Activated naive CD8-positive, alpha-beta T cell treated with anti-CD3 and anti-CD28 coated beads, Interleukin-2, amount 10 ng/mL, durations not matched to agents 7 days and 5 days (primary cell): ENCODE measurements around the gene HDLBP. TPM values are rescaled to one million over a fixed set of nuclear protein-coding genes. Genes with fewer than 3 reads are reported as not detected.

ENCODE experiments used
- ATAC-seq: fragments of 150-1000 bp; cut with Tn5 transposase; one replicate; pipeline ENCODE4 v1.10.0; 2021; ENCODE audit warnings: low read depth, moderate library complexity
- POLR2A ChIA-PET: fragments of 350-600 bp; sonication (Branson Sonifier 250); formaldehyde crosslinking; loops from one replicate; lab custom pipeline; 2021; ENCODE audit warnings: antibody characterized with exemption; lab: Charles Lee
- DNase-seq: peaks from one replicate; pipeline ENCODE4 v3.0.0; 2021
- H3K27ac Mint-ChIP-seq: one replicate; pipeline ENCODE4 v1.8.0; 2022; ENCODE audit warnings: mild to moderate bottlenecking, mixed read lengths
- H3K27me3 Mint-ChIP-seq: one replicate; pipeline ENCODE4 v1.8.0; 2022; ENCODE audit warnings: mild to moderate bottlenecking, moderate library complexity, mixed read lengths
- H3K36me3 Mint-ChIP-seq: one replicate; pipeline ENCODE4 v1.8.0; 2021; ENCODE audit warnings: mild to moderate bottlenecking, mixed read lengths
- H3K4me1 Mint-ChIP-seq: one replicate; pipeline ENCODE4 v1.8.0; 2021; ENCODE audit warnings: mixed read lengths
- H3K4me3 Mint-ChIP-seq: one replicate; pipeline ENCODE4 v1.8.0; 2022; ENCODE audit warnings: mild to moderate bottlenecking, moderate library complexity, mixed read lengths
- H3K9me3 Mint-ChIP-seq: one replicate; pipeline ENCODE4 v1.8.0; 2021; ENCODE audit warnings: mixed read lengths
- total RNA-seq, 2 experiments: library from RNA; stranded (reverse); gene quantifications; one replicate each; pipeline ENCODE4 v1.2.3, GENCODE V29; 2021

The HDLBP gene
- total RNA-seq, 2 experiments from 2014 or later = 158 TPM

- peaks cover 14% of the 10 kb centered on the region for H3K36me3 Mint-ChIP-seq
- no peak overlapping the region for H3K27ac Mint-ChIP-seq
Measured at GRCh38 chr2:241350530-241350877, 35.0 kb upstream of the HDLBP start.

GRCh38 chr2:241349941-241350340 is 34.5 kb upstream of the HDLBP start:
- no peak overlapping the region for H3K4me3 Mint-ChIP-seq
- ATAC-seq (no peak), DNase-seq (no peak)
- POLR2A ChIA-PET = no interaction called here
- H3K9me3 Mint-ChIP-seq = no peaks in the 10 kb centered on the region
- peaks cover 14% of the 10 kb centered on the region for H3K36me3 Mint-ChIP-seq
- H3K27me3 Mint-ChIP-seq = no peaks in the 10 kb centered on the region
- H3K4me1 Mint-ChIP-seq = peaks cover 3% of the 10 kb centered on the region
- no peak overlapping the region for H3K27ac Mint-ChIP-seq

More at GRCh38 chr2:241350530-241350877, 35.0 kb upstream of the HDLBP start:
- Mint-ChIP-seq H3K4me1 (peaks cover 3% of the 10 kb centered on the region), H3K4me3 (no peak overlapping the region), H3K27me3 (no peaks in the 10 kb centered on the region), H3K9me3 (no peaks in the 10 kb centered on the region)
- POLR2A ChIA-PET = no interaction called here
- DNase-seq (no peak), ATAC-seq (no peak)

- Mint-ChIP-seq H3K36me3 (peaks cover 33% of the 10 kb centered on the region), H3K4me1 (peaks cover 11% of the 10 kb centered on the region), H3K27ac (no peak overlapping the region), H3K4me3 (no peak overlapping the region), H3K9me3 (no peaks in the 10 kb centered on the region), H3K27me3 (no peaks in the 10 kb centered on the region)
- ATAC-seq (no peak), DNase-seq (no peak)
- POLR2A ChIA-PET = no interaction called here
Measured at GRCh38 chr2:241344925-241345651, 29.6 kb upstream of the HDLBP start.

DNA sequence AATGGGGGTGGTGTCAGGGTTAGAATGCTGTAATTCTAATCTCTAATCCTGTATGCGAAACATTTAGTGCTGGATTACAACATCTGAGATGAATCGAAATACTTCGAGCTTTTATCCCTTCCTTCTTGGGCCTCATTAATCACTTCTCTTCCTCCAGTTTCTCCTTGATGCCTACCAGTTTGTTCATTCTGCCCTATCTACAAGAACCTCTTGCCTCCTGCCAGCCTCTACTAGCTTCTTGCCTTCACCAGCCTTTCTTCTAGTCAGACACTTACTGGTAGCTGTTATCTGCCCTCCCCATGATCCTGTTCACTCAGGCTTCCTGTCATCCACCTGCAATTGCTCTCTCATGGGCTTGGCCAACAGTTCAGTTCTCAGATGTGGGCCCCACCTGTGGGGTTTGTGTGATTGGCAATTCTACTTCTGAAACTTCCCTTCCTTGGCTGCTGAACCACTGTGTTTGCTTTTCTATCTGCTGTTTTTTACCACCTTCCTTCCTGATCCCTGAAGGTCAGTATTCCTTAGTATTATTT is 25.2 kb upstream of the HDLBP start:
- POLR2A ChIA-PET = interaction anchor here (0.8 to 1.2 kb wide), 2 partner anchors 16 to 25 kb away, joined by 4 to 8 read pairs; partner anchors contain the start of genes HDLBP and SEPTIN2
- Mint-ChIP-seq H3K27me3 (no peaks in the 10 kb centered on the region), H3K9me3 (no peaks in the 10 kb centered on the region), H3K4me3 (peak overlapping the region; percentile 19), H3K27ac (peak overlapping the region; percentile 62), H3K4me1 (peaks cover 30% of the 10 kb centered on the region), H3K36me3 (peaks cover 35% of the 10 kb centered on the region)
- ATAC-seq = peak; percentile 77
- no peak for DNase-seq

GRCh38 chr2:241339839-241340630 is 24.6 kb upstream of the HDLBP start:
- no peak for ATAC-seq
- peaks cover 34% of the 10 kb centered on the region for H3K36me3 Mint-ChIP-seq
- H3K4me1 Mint-ChIP-seq = peaks cover 33% of the 10 kb centered on the region
- H3K4me3 Mint-ChIP-seq = peak overlapping the region; percentile 2
- H3K27ac Mint-ChIP-seq = no peak overlapping the region
- H3K9me3 Mint-ChIP-seq = no peaks in the 10 kb centered on the region
- DNase-seq = no peak
- H3K27me3 Mint-ChIP-seq = no peaks in the 10 kb centered on the region
- POLR2A ChIA-PET = interaction anchor here (0.8 to 1.2 kb wide), 2 partner anchors 16 to 24 kb away, joined by 4 to 8 read pairs; partner anchors contain the start of genes HDLBP and SEPTIN2

- DNase-seq (no peak), ATAC-seq (no peak)
- Mint-ChIP-seq H3K36me3 (peaks cover 29% of the 10 kb centered on the region), H3K27me3 (no peaks in the 10 kb centered on the region), H3K9me3 (no peaks in the 10 kb centered on the region), H3K4me3 (no peak overlapping the region), H3K4me1 (peaks cover 32% of the 10 kb centered on the region), H3K27ac (no peak overlapping the region)
- POLR2A ChIA-PET = interaction anchor here (1.1 kb wide), 1 partner anchor 21 kb away, joined by 3 read pairs; no protein-coding TSS in a partner anchor
Measured at GRCh38 chr2:241334813-241335212, 19.3 kb upstream of the HDLBP start.

GRCh38 chr2:241330616-241330981 is 15.1 kb upstream of the HDLBP start:
- peaks cover 40% of the 10 kb centered on the region for H3K36me3 Mint-ChIP-seq
- no peaks in the 10 kb centered on the region for H3K9me3 Mint-ChIP-seq
- POLR2A ChIA-PET = no interaction called here
- H3K4me1 Mint-ChIP-seq = peaks cover 14% of the 10 kb centered on the region
- H3K27ac Mint-ChIP-seq = no peak overlapping the region
- no peak overlapping the region for H3K4me3 Mint-ChIP-seq
- no peak for DNase-seq
- no peaks in the 10 kb centered on the region for H3K27me3 Mint-ChIP-seq
- ATAC-seq = no peak

- Mint-ChIP-seq H3K27me3 (no peaks in the 10 kb centered on the region), H3K4me3 (no peak overlapping the region), H3K9me3 (no peaks in the 10 kb centered on the region), H3K36me3 (peaks cover 44% of the 10 kb centered on the region), H3K4me1 (peaks cover 16% of the 10 kb centered on the region), H3K27ac (no peak overlapping the region)
- POLR2A ChIA-PET = no interaction called here
- DNase-seq (no peak), ATAC-seq (no peak)
Measured at GRCh38 chr2:241329669-241330615, 14.5 kb upstream of the HDLBP start.

DNA sequence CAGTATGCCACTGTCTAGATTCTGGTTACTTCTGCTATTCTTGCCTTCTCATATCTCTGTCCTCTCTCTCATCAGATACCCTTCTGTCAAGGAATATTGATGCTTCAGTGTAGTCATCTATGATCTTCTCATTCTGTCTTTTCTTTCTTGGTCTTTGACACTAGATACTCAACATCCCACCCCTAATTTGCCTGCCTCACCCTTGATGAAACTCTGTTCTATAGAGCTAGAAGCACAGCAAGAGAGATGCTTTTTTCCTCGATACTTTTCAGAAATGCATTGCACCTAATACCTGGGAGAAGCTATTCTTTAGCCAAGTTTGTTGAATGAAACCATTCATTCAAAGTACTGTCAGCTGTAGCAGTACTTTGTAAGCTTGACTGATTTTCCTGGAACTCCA is 9.8 kb upstream of the HDLBP start:
- DNase-seq (no peak), ATAC-seq (no peak)
- H3K36me3 Mint-ChIP-seq = peaks cover 38% of the 10 kb centered on the region
- no peak overlapping the region for H3K4me3 Mint-ChIP-seq
- H3K4me1 Mint-ChIP-seq = peaks cover 29% of the 10 kb centered on the region
- H3K9me3 Mint-ChIP-seq = no peaks in the 10 kb centered on the region
- POLR2A ChIA-PET = interaction anchor here (1.5 kb wide), 1 partner anchor 10 kb away, joined by 5 read pairs; the partner anchor contains the start of genes HDLBP and SEPTIN2
- H3K27me3 Mint-ChIP-seq = no peaks in the 10 kb centered on the region
- peak overlapping the region; percentile 5 for H3K27ac Mint-ChIP-seq

- POLR2A ChIA-PET = interaction anchor here (0.9 to 1.5 kb wide), 2 partner anchors 9 to 16 kb away, joined by 4 to 5 read pairs; partner anchors contain the start of genes HDLBP and SEPTIN2
- Mint-ChIP-seq H3K36me3 (peaks cover 39% of the 10 kb centered on the region), H3K4me3 (no peak overlapping the region), H3K27ac (no peak overlapping the region), H3K9me3 (no peaks in the 10 kb centered on the region), H3K27me3 (no peaks in the 10 kb centered on the region), H3K4me1 (peaks cover 31% of the 10 kb centered on the region)
- ATAC-seq (no peak), DNase-seq (no peak)
Measured at GRCh38 chr2:241324775-241325174, 9.3 kb upstream of the HDLBP start.

DNA sequence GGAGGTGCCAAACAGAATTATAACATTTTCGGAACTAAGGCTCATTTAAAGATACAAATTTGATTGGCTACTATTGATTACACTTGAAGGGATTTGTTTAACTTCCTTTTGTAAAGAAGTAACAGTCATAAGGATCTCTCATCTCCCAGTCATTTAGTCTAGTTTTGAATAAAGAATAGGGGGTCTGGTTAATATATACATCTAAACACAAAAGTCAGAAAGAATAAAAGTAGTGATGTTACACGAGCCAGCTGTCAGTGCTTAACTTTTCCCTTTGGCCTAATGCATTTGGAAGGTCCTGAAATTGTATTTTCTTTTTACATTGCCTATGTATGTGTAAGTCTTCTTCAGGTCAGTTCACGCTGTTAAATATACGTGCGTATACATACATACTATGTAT is 8.3 kb upstream of the HDLBP start:
- Mint-ChIP-seq H3K9me3 (no peaks in the 10 kb centered on the region), H3K27ac (no peak overlapping the region), H3K4me3 (no peak overlapping the region), H3K36me3 (peaks cover 37% of the 10 kb centered on the region), H3K27me3 (no peaks in the 10 kb centered on the region), H3K4me1 (peaks cover 37% of the 10 kb centered on the region)
- POLR2A ChIA-PET = interaction anchor here (0.9 kb wide), 1 partner anchor 17 kb away, joined by 4 read pairs; no protein-coding TSS in a partner anchor
- no peak for DNase-seq
- ATAC-seq = no peak

DNA sequence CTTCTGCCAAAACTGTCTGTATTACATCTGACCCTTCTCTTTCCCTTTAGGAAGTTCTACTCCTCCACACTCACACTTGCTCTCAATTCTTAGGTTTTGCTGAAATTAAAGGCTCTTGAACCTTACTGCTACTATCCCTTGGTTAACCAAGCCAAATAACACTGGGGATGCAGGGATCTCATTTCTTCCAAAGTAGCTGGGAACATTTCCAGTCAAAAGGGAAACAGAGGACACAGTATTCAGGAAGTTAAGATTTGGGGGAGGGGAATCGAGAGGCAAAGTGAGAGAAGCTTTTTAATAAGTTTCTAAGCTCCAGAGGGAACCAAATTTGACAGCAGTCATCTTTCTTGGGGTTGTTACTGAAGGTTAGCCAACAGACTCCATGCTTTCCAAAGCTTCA is 6.4 kb upstream of the HDLBP start:
- POLR2A ChIA-PET = no interaction called here
- Mint-ChIP-seq H3K27me3 (no peaks in the 10 kb centered on the region), H3K27ac (peak overlapping the region; percentile 55), H3K36me3 (peaks cover 36% of the 10 kb centered on the region), H3K4me1 (peaks cover 53% of the 10 kb centered on the region), H3K9me3 (no peaks in the 10 kb centered on the region), H3K4me3 (peak overlapping the region; percentile 24)
- no peak for ATAC-seq
- DNase-seq = no peak
